ENCODE data around the gene PRDM5.

PRDM5 gene

GRCh38 chr4:120881846-120882245 is 40.7 kb downstream of the PRDM5 start:
- TF ChIP-seq GATA1 (IDR thresholded peaks at IDR 0.05; ENCODE audit: low read depth, low read length) (no peak), POLR2A (IDR thresholded peaks at IDR 0.05; ENCODE audit: low read length) (no peak)
- no peak for DNase-seq

- TF ChIP-seq POLR2A (IDR thresholded peaks at IDR 0.05; ENCODE audit: low read length) = no peak
- TF ChIP-seq GATA1 (IDR thresholded peaks at IDR 0.05; ENCODE audit: low read depth, low read length) = no peak
- DNase-seq = no peak
Measured at GRCh38 chr4:120881351-120881750, 41.2 kb downstream of the PRDM5 start.

- no peak for DNase-seq
- no peak for TF ChIP-seq GATA1 (IDR thresholded peaks at IDR 0.05; ENCODE audit: low read depth, low read length)
- TF ChIP-seq POLR2A (IDR thresholded peaks at IDR 0.05; ENCODE audit: low read length) = no peak
Measured at GRCh38 chr4:120877021-120877420, 45.5 kb downstream of the PRDM5 start.

GRCh38 chr4:120874792-120875774 is 47.4 kb downstream of the PRDM5 start:
- TF ChIP-seq POLR2A (IDR thresholded peaks at IDR 0.05; ENCODE audit: low read length) = no peak
- DNase-seq = no peak

GRCh38 chr4:120873554-120873953 is 49.0 kb downstream of the PRDM5 start:
- no peak for TF ChIP-seq GATA1 (IDR thresholded peaks at IDR 0.05; ENCODE audit: low read depth, low read length)
- TF ChIP-seq POLR2A (IDR thresholded peaks at IDR 0.05; ENCODE audit: low read length) = no peak

GRCh38 chr4:120871173-120871572 is 51.4 kb downstream of the PRDM5 start:
- DNase-seq = no peak
- TF ChIP-seq POLR2A (IDR thresholded peaks at IDR 0.05; ENCODE audit: low read length) = no peak

More at GRCh38 chr4:120873554-120873953, 49.0 kb downstream of the PRDM5 start:
- no peak for DNase-seq

- TF ChIP-seq GATA1 (IDR thresholded peaks at IDR 0.05; ENCODE audit: low read depth, low read length) = no peak
- no peak for DNase-seq
Measured at GRCh38 chr4:120870279-120870673, 52.2 kb downstream of the PRDM5 start.

- DNase-seq = no peak
- TF ChIP-seq POLR2A (IDR thresholded peaks at IDR 0.05; ENCODE audit: low read length) (no peak), GATA1 (IDR thresholded peaks at IDR 0.05; ENCODE audit: low read depth, low read length) (no peak)
Measured at GRCh38 chr4:120869613-120870278, 52.8 kb downstream of the PRDM5 start.

- no peak for TF ChIP-seq POLR2A (IDR thresholded peaks at IDR 0.05; ENCODE audit: low read length)
- TF ChIP-seq GATA1 (IDR thresholded peaks at IDR 0.05; ENCODE audit: low read depth, low read length) = no peak
- no peak for DNase-seq
Measured at GRCh38 chr4:120867506-120867905, 55.0 kb downstream of the PRDM5 start.

- no peak for DNase-seq
- TF ChIP-seq POLR2A (IDR thresholded peaks at IDR 0.05; ENCODE audit: low read length) (no peak), GATA1 (IDR thresholded peaks at IDR 0.05; ENCODE audit: low read depth, low read length) (no peak)
Measured at GRCh38 chr4:120865985-120866384, 56.5 kb downstream of the PRDM5 start.

GRCh38 chr4:120864969-120865368 is 57.6 kb downstream of the PRDM5 start:
- no peak for DNase-seq
- no peak for TF ChIP-seq POLR2A (IDR thresholded peaks at IDR 0.05; ENCODE audit: low read length)
- TF ChIP-seq GATA1 (IDR thresholded peaks at IDR 0.05; ENCODE audit: low read depth, low read length) = no peak

- no peak for DNase-seq
- TF ChIP-seq GATA1 (IDR thresholded peaks at IDR 0.05; ENCODE audit: low read depth, low read length) (no peak), POLR2A (IDR thresholded peaks at IDR 0.05; ENCODE audit: low read length) (no peak)
Measured at GRCh38 chr4:120862432-120862831, 60.1 kb downstream of the PRDM5 start.

- no peak for DNase-seq
- TF ChIP-seq POLR2A (IDR thresholded peaks at IDR 0.05; ENCODE audit: low read length) = no peak
- no peak for TF ChIP-seq GATA1 (IDR thresholded peaks at IDR 0.05; ENCODE audit: low read depth, low read length)
Measured at GRCh38 chr4:120861852-120862251, 60.7 kb downstream of the PRDM5 start.

GRCh38 chr4:120858776-120859175 is 63.8 kb downstream of the PRDM5 start:
- no peak for DNase-seq
- TF ChIP-seq POLR2A (IDR thresholded peaks at IDR 0.05; ENCODE audit: low read length) (no peak), GATA1 (IDR thresholded peaks at IDR 0.05; ENCODE audit: low read depth, low read length) (no peak)

GRCh38 chr4:120857312-120857711 is 65.2 kb downstream of the PRDM5 start:
- TF ChIP-seq POLR2A (IDR thresholded peaks at IDR 0.05; ENCODE audit: low read length) (no peak), GATA1 (IDR thresholded peaks at IDR 0.05; ENCODE audit: low read depth, low read length) (no peak)
- DNase-seq = no peak

Measured in erythroblast (primary cell).